ENCODE results near the gene ZFX.
"Not testable (repeated sequence)": the region's sequence is repeated elsewhere in the genome, so short reads cannot be mapped to it uniquely, and the experiment has no call there.

Gene ZFX

GRCh38 chrX:24153796-24154189 lies 4.3 kb downstream of the ZFX start:
- Histone ChIP-seq H3K36me3 (no peaks in the 10 kb centered on the region), H3K4me3 (ENCODE audit: low read depth in 1 of 2, low read length in 1 of 2) (no peak overlapping the region), H3K27me3 (no peaks in the 10 kb centered on the region), H3K9me3 (no peaks in the 10 kb centered on the region), H3K4me1 (ENCODE audit: control insufficient read depth in 1 of 2, insufficient read depth in 1 of 2, low read depth in 1 of 2, low read length in 1 of 2) (peaks cover 27 to 41% of the 10 kb centered on the region in 2 experiments), H3K27ac (peak overlapping the region; percentile 54)
- TF ChIP-seq CTCF (IDR thresholded peaks at IDR 0.05) = no peak

GRCh38 chrX:24154490-24155034 lies 5.0 kb downstream of the ZFX start:
- no peaks in the 10 kb centered on the region for H3K9me3 ChIP-seq
- TF ChIP-seq CTCF (IDR thresholded peaks at IDR 0.05) = no peak
- H3K27ac ChIP-seq = no peak overlapping the region
- H3K36me3 ChIP-seq = no peaks in the 10 kb centered on the region
- no peaks in the 10 kb centered on the region for H3K27me3 ChIP-seq
- H3K4me3 ChIP-seq (ENCODE audit: low read depth in 1 of 2, low read length in 1 of 2) = no peak overlapping the region
- peaks cover 27 to 39% of the 10 kb centered on the region in 2 experiments for H3K4me1 ChIP-seq (ENCODE audit: control insufficient read depth in 1 of 2, insufficient read depth in 1 of 2, low read depth in 1 of 2, low read length in 1 of 2)

GRCh38 chrX:24155747-24156146 lies 6.2 kb downstream of the ZFX start:
- not testable (repeated sequence) for H3K36me3 ChIP-seq; H3K27me3 ChIP-seq; H3K4me3 ChIP-seq (ENCODE audit: low read depth in 1 of 2, low read length in 1 of 2); H3K27ac ChIP-seq; H3K9me3 ChIP-seq
- H3K4me1 ChIP-seq (ENCODE audit: control insufficient read depth in 1 of 2, insufficient read depth in 1 of 2, low read depth in 1 of 2, low read length in 1 of 2) = peaks cover 26 to 35% of the 10 kb centered on the region in 2 experiments

- no peaks in the 10 kb centered on the region for H3K36me3 ChIP-seq
- H3K9me3 ChIP-seq = no peaks in the 10 kb centered on the region
- peaks cover 22 to 31% of the 10 kb centered on the region in 2 experiments for H3K4me1 ChIP-seq (ENCODE audit: control insufficient read depth in 1 of 2, insufficient read depth in 1 of 2, low read depth in 1 of 2, low read length in 1 of 2)
- no peak overlapping the region for H3K4me3 ChIP-seq (ENCODE audit: low read depth in 1 of 2, low read length in 1 of 2)
- no peak for TF ChIP-seq CTCF (IDR thresholded peaks at IDR 0.05)
- H3K27ac ChIP-seq = no peak overlapping the region
- H3K27me3 ChIP-seq = no peaks in the 10 kb centered on the region
These were observed 6.6 kb downstream of the ZFX start for GRCh38 chrX:24156177-24156576.

- peaks cover 0 to 4% of the 10 kb centered on the region in 2 experiments for H3K4me1 ChIP-seq (ENCODE audit: control insufficient read depth in 1 of 2, insufficient read depth in 1 of 2, low read depth in 1 of 2, low read length in 1 of 2)
- H3K27me3 ChIP-seq = no peaks in the 10 kb centered on the region
- no peak for TF ChIP-seq CTCF (IDR thresholded peaks at IDR 0.05)
- H3K27ac ChIP-seq = no peak overlapping the region
- H3K4me3 ChIP-seq (ENCODE audit: low read depth in 1 of 2, low read length in 1 of 2) = no peak overlapping the region
- no peaks in the 10 kb centered on the region for H3K36me3 ChIP-seq
- H3K9me3 ChIP-seq = no peaks in the 10 kb centered on the region
These were observed 9.4 kb downstream of the ZFX start for GRCh38 chrX:24158881-24159280.

- Histone ChIP-seq H3K27ac (no peak overlapping the region), H3K4me3 (ENCODE audit: low read depth in 1 of 2, low read length in 1 of 2) (no peak overlapping the region), H3K4me1 (ENCODE audit: control insufficient read depth in 1 of 2, insufficient read depth in 1 of 2, low read depth in 1 of 2, low read length in 1 of 2) (peaks cover 0 to 12% of the 10 kb centered on the region in 2 experiments), H3K9me3 (no peaks in the 10 kb centered on the region), H3K27me3 (no peaks in the 10 kb centered on the region), H3K36me3 (no peaks in the 10 kb centered on the region)
- no peak for TF ChIP-seq CTCF (IDR thresholded peaks at IDR 0.05)
These were observed 16.5 kb downstream of the ZFX start for GRCh38 chrX:24166078-24166477.
